ENCODE data around the gene CRELD2. TPM values are rescaled to one million over a fixed set of nuclear protein-coding genes. Genes with fewer than 3 reads are reported as not detected.

CRELD2 gene
- total RNA-seq, 1 donor from 2014 or later: 64.2 TPM

GRCh38 chr22:49887702-49888101 lies 30.7 kb upstream of the CRELD2 start:
- DNase-seq (ENCODE audit: low read depth, low spot score): no peak

GRCh38 chr22:49889071-49889470 lies 29.4 kb upstream of the CRELD2 start:
- no peak for DNase-seq (ENCODE audit: low read depth, low spot score)

DNA sequence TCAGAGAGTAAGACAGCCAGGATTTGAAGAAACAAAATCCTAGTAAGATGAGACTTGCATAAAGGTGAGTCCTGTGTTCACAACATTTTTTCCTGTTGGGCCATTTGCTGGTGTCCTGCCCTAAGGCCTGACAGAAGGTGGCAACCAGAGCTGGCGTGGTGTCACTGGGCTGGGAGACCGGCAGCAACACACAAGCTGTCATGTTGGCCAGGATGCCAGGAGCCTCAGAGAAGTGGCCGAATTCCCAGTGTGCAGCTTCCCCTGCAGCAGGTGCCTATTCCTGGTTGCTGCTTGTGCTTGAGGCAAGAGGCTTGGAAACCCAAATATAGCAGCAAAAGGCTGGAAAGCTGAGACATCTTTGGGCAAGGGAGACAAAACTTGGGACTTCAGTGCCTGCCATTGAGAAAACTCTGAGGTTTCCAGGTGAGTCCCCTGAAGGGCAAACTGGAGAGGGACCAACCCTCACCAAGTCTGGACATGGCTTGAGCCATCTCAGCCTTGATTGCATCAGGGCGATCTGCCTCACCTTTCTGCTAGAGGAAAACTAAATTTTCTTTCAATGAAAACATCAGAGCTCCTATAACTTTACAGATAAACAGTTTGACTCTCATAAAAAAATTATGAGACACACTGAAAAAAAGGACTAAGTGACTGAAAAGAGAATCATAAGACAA lies 26.1 kb upstream of the CRELD2 start:
- DNase-seq (ENCODE audit: low read depth, low spot score): no peak

DNA sequence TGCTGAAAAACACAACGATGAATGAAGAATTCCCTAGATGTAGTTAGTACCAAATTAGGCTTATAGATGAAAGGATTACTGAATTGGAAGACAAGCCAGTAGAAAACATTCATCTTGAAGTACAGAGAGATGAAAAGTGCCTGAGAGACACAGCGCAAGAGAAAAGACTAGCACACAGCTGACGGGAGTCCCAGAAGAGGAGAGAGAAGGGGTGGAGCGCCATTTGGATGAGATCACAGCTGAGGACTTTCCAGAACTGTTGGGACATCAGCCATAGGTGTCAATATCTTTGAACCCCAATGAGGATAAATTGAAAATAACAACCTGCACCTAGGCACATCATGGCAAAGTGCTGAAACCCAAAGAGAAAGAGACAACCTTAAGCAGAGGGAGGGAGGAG lies 25.4 kb upstream of the CRELD2 start:
- no peak for DNase-seq (ENCODE audit: low read depth, low spot score)

DNA sequence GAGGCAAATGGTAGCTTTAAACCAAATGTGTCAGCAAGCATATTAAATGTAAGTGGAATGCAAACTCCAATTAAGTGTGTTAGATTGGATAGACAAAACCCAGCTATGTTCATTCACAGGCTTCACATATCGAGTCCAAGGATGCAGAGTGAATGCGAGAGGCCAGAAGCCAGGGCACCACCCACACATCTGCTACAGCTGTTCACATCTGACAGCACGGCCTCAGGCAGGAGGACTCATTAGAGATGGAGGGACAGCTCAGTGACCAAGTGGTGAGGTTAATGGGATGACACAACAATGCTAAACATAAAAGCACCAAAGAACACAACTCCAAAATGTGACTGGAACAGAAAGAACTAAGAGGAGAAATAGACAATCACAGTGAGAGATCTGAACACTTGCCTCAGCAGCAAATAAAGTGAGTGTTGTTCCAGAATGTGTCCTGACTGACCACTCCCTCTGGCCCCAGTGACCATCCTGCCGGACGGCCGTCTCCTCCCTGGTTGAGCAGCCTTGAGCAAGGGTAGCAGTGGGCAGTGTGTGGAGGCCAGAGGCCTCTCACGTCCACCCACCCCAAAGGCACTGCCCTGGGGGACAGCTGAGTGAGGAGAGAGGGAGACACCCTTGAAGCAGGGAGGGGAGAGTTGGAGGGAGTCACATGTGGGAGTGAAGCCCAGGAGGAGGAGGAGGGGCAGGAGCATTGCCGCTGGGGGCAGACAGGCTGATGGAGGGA lies 23.9 kb upstream of the CRELD2 start:
- no peak for DNase-seq (ENCODE audit: low read depth, low spot score)

DNA sequence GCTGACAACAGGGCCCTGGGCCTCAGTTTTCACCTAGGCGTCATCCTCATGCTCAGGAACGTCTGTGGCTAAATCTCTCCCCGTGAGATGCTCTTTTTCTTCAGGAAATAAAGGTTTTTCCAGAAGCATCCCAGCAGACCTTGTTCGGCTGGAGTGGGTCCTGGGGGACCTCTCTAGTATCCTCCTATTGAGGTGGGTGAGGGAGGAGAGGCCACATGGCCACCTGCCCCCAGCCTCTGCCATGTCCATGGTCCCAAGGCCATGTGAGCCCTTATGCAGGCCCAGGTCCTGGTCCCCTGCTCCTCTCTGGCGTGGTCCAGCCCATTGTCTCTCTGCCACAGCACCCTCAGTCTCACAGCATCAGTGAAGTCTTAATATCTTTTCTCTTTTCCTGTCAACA lies 22.2 kb upstream of the CRELD2 start:
- DNase-seq (ENCODE audit: low read depth, low spot score): no peak

- no peak for DNase-seq (ENCODE audit: low read depth, low spot score)
Observed at GRCh38 chr22:49897015-49897684, 21.3 kb upstream of the CRELD2 start.

DNA sequence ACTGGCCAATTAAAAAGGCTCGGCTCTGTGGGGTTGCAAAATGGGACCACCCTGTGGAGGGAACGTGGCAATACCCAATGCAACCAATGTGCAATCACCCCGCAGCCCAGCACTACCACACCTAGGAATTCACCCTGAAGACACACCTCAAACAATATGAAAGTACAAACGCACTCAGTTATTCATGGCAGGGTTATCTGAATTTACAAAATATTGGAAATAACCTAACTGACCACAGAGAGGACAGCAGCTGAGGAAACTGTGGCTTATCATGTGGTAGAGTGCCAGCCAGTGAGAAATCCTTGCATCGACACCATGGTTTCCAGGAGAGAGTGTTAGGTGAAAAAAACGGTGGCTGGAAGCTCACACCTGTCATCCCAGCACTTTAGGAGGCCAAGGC lies 18.9 kb upstream of the CRELD2 start:
- no peak for DNase-seq (ENCODE audit: low read depth, low spot score)

- DNase-seq (ENCODE audit: low read depth, low spot score): no peak
Observed at GRCh38 chr22:49900441-49901230, 17.8 kb upstream of the CRELD2 start.

DNA sequence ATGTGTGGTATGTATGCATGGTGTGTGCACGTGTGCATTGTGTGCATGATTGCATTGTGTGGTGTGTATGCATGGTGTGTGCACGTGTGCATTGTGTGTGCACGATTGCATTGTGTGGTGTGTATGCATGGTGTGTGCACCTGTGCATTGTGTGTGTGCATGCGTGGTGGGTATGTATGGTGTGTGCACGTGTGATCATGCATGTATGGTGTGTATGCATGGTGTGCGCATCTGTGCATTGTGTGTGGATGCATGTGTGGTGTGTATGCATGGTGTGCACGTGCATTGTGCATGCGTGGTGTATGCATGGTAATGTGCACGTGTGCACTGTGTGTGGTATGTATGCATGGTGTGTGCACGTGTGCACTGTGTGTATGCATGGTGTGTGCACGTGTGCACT lies 17.0 kb upstream of the CRELD2 start:
- no peak for DNase-seq (ENCODE audit: low read depth, low spot score)

DNA sequence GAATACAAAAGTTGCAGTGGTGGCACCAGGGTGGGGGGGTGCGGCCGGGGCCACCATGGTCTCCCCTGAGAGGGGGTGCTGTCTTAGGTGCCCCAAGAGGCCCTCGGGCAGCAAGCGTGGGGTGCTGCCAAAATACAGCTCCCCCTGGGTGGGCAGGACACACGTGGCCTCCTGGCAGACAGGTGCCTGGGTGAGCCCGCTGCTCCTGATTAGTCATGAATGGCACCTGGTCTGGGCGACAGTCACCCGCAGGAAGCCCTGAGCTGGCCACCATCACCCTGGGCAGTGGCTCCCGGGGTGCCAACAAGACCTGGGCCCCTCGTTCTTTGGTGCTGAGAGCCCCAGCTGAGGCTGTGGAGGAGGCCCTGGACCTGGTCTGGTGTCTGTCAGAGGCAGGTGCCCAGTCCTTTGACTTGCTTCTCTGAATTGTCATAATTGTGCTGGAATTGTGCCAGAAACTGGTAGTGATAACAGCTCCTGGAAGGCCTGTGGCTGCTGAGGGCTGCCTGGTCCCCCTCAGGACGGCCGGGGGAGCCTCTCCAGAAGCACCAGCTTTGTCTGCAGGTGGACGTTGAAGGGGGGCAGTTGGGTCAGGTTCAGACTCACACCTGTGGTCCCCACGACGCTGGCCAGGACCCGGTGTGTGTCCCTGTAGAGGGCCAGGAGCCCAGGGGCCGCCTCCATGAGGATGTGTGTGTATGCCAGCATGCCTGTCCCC lies 15.0 kb upstream of the CRELD2 start:
- DNase-seq (ENCODE audit: low read depth, low spot score): no peak

GRCh38 chr22:49904040-49904369 lies 14.4 kb upstream of the CRELD2 start:
- no peak for DNase-seq (ENCODE audit: low read depth, low spot score)

GRCh38 chr22:49905465-49905864 lies 13.0 kb upstream of the CRELD2 start:
- no peak for DNase-seq (ENCODE audit: low read depth, low spot score)

- DNase-seq (ENCODE audit: low read depth, low spot score): no peak
Observed at GRCh38 chr22:49906071-49906798, 12.2 kb upstream of the CRELD2 start.

DNA sequence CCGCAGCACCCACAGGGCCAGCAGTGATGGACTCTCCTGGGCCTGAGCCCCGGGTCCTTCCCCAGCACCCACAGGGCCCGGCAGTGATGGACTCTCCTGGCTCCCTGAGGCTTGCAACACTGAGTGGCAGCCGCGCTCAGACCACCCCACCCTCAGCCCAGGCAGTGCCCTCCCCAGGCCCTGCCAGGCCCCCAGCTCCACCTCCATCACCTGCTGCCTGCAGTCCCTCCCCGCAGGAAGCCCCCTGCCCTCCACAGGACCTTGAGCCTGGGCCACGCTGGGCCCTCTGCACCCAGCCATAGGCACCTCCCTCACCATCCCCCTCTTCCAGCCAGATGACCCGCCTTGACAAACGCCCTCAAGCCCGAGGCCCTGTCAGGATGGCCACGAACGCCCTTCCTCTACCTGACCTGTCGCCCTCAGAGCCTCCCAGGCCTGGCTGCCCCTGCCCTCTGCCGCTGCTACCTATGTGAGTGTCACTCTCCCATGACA lies 11.6 kb upstream of the CRELD2 start:
- DNase-seq (ENCODE audit: low read depth, low spot score): no peak

GRCh38 chr22:49907807-49908206 lies 10.6 kb upstream of the CRELD2 start:
- no peak for DNase-seq (ENCODE audit: low read depth, low spot score)

DNA sequence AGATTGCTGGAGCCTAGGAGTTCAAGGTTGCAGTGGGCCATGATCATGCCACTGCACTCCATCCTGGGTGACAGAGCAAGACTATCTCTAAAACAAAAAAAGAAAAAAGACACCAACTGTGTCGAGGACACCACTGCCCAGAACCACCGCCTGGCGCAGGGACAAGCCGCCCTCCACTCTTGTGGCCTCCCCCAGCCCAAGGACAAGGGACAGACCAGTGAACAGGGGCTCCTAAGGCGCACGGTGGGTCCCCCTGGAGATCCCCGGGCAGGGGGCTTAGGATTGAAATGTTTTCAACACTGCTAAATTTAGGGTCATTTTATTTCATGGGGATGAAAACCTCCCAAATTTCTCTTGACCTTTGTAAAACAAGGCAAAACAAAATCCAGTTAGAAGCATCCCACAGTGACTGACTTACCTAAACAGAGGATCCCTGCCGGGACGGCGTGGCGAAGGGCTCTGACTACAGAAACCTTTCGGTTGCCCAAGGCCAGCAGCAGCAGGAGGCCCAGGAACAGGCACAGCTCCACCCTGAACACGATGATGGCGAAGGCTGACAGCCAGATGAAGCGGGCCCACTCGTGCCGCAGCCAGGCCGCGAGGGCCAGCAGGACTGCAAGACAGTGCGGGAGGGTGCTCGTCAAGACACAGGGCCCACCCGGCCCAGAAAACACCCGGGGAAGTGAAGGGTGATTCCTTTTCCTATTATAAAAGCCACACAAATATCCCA lies 8.8 kb upstream of the CRELD2 start:
- DNase-seq (ENCODE audit: low read depth, low spot score): no peak

- no peak for DNase-seq (ENCODE audit: low read depth, low spot score)
Observed at GRCh38 chr22:49910229-49911155, 7.9 kb upstream of the CRELD2 start.

All from pulmonary artery endothelial cell (primary cell).